Activated CD8-positive, alpha-beta memory T cell treated with anti-CD3 and anti-CD28 coated beads, Interleukin-2, amount 50 U/mL, for 1 hour (primary cell): ENCODE measurements around the gene LHFPL3.
A peak's percentile ranks its signal among the peaks of the same experiment; 100 is the strongest.

ENCODE experiments used
- DNase-seq: peaks from one replicate; pipeline ENCODE4 v3.0.0-alpha.2; 2020; ENCODE audit errors: extremely low read depth

LHFPL3 gene

DNA sequence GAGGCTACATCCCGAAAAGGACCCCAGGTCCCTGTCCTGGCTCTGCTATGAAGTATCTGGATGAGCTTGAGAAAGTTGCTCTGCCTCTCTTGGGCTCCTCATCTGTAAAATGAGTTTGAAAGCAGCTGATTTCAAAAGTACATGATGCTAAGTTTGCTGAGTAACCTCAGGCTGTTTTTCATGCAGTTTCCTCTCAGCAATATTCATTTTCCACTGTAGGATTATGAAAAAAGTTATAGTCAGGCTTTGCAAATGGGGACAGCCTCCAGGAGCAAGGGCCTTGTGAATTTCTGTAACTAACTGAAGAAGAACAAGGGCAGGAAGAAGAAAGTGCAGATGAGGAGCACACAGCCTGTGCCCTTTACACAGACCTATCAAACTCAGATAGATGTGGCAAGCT lies 518.3 kb downstream of the LHFPL3 start:
- DNase-seq, result no peak

DNA sequence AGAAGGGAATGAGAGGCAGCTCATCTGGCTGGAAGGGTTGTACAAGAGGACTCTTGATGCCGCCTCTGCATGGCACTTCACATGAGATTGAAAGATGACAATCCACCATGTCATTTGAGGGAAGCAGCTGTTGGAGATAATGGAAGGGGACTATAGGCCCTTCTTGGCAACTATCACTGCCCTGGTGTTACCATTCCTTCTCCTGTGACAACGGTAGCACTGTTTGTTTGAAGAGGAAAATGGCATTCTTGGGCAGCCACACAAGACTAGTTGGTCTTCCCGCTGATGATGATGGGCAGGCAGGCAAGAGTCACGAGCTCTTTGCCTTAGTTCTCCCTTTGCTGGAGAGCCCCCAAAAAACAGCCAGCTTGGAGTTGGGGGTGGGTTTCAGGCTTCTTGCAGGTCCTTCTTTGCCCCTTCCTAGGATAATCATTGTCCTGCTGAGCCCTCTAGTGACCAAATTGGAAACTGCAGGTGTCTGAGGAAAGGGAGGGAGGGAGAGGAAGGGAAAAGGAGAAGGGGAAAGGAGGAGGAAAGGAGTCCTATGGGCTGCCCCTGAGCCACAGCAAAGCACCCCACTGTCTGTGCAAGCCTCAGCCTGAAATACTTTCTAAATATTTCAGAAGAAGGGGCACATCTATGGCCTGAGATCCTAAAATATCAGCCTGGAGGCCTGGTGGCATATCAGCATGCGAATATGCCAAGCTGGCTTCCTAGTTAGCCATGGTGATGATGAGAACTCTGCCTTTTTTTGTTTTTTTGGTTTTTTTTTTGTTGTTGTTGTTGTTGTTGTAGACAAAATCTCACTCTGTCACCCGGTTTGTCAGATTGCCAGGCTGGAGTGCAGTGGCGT lies 520.0 kb downstream of the LHFPL3 start:
- no peak for DNase-seq

DNA sequence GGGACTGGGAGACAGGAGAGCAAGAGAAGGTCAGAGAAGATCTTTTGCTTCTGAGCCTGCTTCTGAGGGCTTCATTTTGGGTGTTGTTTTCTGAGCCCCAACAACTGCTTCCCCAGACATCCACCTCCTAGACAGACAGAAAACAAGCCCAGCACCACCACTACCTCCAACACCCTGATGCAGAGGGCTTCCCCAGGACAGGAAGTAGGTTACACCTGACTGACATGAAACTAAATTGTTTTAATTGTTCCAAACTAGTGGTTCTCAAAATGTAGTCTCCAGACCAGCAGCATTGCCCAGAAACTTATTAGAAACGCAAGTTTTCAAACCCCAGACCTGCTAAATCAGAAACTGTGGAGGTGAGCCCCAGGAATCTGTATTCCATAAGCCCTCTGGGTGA lies 522.0 kb downstream of the LHFPL3 start:
- no peak for DNase-seq

DNA sequence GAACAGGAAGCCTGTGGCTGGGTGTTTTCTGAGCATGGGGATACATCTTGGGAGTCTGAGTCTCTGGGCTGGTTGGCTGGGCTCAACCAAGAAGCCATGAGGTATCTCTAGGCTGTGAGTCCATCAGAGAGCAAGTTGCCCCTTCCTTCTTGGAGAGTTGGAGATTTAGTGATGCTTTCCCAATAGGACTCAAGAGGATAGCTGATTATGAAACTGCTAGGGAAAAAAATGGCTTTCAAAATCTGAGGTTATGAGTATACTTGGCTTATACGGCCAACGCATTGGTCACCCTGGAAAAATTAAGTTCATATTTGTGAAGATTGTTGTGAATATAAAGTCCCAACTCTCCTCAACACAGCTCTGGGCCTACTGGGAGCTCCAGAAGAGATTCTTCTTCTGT lies 522.9 kb downstream of the LHFPL3 start:
- no peak for DNase-seq

DNA sequence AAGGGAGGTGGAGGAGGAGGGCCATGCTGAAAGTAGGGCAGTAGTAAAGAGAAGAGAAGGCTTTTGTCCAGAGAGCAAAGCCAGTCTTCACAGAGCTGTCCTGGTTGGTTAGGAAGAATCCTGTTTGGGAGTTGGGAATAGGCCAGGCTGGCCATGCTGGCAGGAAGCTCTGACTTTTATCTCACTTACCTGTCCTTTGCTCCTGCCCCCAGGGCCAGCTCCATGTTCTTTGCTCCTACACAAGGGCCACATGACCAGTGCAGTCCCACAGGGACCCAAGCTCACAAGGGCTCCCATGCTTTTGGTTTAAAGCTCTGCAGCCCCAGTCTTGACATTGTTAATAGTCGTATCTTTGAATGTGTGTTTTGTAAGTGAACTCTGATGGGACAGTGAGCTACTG lies 524.0 kb downstream of the LHFPL3 start:
- no peak for DNase-seq

DNA sequence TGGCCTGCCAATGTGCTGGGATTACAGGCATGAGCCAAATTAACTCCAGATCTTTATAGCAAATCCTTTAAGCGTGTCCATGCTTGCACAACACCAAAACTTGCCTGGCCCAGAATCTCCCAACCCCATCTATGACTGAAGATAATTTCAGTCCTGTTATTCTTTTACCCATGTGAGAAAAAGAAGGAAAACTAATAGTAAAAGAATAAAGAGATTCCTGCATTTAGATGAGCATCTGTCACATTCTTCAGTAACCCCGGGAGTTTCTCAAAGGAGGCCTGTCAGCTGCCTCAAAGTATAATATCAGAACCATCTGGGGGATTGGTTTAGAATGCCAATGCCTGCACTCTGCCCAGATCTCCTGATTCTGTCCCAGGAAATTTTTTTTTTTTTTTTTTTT lies 527.5 kb downstream of the LHFPL3 start:
- DNase-seq, result no peak

DNA sequence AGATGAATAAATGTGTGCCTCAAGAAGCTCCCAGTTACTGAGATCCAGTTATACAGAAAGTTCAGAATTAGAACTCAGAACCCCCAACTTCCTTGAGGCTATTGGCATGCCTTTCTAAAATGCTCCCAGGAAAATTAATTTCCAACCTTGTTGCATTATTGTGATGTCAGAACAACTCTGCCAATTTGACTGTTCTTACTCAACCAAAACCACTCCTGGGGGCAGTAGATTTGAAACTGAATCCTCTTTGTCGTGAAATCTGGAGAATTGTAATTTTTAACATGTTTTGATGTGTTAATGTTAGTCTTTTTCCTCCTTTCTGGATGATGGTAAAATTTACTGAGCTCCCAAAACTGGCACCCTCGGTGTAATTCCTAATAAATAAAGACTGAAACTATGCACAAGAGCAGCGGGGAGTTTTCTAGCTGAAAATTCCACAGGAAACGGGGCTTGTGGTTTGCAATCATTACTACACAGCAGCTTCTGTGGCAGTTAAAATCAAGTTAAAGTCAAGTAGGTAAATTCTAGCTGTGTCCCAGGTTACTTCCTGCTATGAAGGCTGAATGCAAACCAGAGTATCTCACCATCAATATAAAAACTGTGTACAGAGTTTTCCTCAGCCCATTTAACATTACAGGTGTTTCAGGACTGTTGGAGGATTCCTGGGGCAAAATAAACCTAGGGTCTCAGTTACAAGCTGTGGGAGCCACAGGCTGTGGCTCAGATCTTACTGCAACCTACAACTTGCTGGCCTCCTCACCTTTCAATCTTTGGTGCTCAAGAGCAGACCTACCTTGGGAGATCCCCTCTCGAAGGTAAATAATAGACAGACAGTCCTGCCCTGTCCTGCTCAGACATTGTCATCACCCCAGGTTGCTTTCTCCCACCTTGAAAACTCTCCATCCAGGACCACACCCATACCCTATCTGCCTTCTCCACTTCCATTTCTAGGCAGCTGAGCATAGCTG lies 529.3 kb downstream of the LHFPL3 start:
- no peak for DNase-seq

DNA sequence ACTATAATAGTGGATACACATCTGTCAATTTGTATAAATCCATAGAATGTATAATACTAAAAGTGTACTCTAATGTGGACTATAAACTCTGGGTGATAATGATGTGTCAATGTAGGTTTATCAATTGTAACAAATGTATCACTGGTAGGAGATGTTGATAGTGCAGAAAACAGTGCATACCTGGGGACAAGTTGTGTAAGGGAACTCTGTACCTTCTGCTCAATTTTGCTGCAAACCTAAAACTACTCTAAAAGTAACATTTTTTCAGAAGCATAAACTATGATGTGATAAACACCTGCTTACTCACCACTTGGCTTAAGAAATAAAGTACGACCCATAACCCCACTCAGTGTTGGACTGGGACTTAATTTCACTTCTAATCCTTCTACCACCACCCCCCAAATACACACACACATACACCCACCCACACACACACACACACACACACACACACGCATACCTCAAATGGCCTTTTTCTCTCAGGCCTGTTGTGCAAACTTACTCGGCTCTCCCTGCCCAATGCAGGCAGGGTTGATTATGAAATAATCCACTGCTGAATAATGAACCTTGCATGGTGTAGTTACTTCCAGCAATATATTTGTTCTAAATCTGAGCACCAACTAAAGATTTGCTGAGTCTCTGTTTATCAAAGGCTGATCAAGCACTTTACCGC lies 531.5 kb downstream of the LHFPL3 start:
- DNase-seq, result no peak

DNA sequence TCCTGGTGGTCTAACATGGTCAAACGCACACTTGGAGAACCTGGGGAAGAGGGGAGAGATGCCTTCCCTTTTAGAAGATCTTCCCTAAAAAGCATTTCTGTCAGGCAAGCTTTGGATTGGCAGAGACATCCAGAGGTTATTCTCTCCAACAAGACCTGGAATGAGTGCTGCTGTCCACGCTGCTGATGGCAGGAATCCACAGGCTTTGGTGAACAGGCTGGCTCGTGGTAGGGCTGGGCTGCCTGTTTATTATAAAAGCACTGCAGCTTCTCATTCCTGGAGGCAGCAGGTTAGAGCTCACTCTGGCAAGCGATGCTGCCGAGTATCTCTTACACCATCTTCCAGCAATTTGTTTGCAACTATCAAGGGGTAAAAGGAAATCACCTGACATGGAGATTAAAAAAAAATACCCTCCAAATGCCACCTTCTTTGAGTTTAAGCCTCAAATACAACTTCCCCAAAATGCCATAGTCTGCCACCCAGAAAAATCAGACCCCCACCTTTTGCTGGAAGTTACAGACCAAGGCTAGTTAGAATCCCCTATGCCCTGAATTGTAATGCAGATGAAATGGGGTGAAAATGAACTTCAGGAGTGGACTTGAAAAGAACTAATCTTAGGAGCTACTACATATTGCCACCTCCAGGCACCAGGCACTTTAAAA lies 533.5 kb downstream of the LHFPL3 start:
- no peak for DNase-seq

DNA sequence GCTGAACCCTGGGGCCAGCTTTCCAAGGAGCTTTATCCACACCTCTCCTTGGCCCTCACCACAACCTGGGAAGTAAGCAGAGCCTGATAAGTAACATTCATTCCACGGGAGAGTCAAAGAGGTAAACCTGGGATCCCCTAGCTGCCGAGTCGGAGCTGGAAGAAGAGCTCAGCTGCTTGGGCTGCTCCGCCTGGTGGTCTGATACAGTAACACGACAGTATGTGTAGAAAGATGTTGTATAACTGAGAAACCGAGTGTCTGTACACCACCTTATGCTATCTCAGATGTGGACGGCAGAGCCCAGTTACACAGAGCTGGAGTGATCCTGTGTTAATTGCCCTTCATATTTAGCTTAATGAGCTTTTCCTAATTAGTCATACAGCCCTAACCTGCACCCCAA lies 534.3 kb downstream of the LHFPL3 start:
- DNase-seq, result no peak

DNA sequence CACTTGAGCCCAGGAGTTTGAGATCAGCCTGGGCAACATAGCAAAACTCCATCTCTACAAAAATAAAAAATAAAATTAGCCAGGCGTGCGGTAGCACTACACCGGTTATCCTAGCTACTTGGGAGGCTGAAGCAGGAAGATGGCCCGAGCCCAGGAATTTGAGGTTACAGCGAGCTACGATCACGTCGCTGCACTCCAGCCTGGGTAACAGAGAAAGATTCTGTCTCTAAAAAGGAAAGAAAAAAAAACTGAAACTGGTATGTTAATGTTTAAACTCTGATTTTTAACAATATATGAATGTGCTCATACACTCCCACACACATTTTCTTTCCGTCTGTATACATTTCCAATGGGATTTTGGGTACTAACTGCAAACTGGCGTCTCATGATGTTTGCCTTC lies 545.0 kb downstream of the LHFPL3 start:
- DNase-seq, result no peak

DNA sequence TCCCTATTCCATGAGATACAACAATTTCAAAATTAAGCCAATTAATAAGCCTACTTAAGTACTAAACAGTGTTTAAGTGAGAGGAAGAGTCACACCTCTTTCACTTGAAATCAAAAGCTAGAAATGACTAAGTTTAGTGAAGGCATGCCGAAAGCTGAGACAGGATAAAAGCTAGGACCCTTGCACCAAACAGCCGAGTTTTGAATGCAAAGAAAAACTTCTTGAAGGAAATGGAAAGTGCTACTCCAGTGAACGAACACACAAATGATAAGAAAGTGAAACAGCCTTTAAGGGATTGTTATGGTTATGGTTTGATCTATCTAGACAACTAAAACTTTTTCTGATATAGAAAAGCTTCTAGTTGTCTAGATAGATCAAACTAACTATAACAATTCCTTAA lies 550.2 kb downstream of the LHFPL3 start:
- no peak for DNase-seq

DNA sequence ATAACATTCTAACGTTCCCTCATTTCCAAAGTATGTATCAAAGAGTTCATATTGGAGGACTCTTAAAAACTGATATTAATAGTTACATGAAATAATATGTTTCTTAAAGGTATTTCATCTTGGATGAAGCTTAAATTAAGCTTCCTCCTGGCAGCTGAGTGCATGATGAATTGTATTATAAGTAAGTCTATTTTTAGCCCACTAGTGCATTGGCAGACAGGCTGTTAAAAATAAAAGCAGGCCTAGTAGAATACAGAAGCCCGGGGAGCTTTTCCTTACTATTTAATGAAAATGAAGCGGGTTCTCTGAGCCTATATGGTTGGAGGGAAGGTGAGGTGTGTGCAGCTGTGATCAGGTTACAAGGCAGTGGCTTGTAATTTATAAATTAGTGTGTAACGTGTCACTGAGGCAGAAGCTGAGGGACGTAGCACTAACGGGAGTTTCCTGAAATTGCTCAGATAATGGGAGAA lies 554.9 kb downstream of the LHFPL3 start:
- no peak for DNase-seq

DNA sequence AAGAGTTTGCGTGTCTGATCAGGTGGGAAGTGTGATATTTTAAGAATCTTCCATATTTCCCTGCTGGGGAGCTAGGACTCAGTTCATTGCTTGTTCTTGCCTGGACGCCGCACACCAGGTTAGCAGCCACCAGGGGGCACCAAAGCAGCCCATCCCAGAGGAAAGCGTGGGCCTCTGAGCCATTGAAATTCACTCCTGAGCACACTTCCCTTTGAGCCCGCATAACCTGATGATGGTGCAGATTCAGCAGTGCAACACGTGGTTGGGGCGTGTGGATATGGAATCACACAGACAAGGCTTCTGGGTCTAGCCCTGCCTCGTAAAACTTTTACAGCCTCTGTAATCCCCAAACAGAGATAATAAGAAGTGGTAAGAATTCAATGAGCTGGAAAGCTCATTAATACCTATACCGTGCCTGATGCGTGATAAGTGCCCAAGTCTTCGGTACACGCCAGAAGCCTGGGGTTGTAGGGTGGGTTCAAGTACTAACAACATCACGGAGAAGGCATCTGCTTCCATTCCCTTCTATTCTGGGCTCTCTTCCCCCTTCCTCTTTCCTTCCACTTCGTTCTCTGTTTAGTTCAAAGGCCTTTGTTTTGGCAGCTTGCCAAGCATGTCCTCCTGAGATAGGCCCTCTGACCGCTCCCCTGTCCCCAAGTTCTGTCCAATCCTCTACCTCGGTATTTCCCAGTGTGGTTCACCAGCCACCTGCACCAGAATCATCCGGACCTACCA lies 555.5 kb downstream of the LHFPL3 start:
- peak; percentile 40 for DNase-seq

DNA sequence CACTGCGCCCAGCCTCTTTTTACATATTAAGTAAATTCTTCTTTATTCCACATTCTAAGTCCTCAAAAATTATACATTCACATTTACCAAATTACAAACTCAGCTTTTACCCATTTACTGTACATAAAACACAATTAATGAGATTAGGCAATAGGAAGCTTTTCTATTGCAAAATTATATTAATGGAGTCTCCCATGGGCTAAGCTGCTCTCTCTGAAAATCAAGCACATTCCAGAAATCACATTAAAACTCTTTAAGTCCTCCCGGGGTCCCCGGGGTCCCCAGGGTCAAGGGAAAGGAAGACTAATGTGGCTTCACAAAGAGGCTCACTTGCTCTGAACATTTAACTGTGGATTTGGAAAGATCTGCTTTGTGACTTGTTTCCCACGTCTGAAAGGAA lies 558.2 kb downstream of the LHFPL3 start:
- DNase-seq, result no peak

DNA sequence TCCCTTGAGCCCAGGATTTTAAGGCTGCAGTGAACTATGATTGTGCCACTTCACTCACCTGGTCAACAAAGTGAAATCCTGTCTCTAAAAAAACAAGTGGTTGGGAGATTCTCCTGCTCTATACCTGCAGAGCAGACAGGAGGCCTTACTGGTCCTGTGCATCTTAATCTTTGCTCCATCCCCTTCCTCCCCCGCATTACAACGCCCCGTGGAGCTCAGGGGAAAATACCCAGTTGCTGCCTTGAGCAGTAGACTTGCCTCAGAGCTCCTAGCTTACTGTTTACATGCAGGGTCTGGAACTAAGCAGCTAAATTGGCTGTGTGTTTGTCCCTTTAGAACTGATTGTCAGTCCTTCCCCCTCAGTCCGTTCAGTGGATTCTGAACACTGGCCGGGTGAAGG lies 561.8 kb downstream of the LHFPL3 start:
- DNase-seq, result no peak

DNA sequence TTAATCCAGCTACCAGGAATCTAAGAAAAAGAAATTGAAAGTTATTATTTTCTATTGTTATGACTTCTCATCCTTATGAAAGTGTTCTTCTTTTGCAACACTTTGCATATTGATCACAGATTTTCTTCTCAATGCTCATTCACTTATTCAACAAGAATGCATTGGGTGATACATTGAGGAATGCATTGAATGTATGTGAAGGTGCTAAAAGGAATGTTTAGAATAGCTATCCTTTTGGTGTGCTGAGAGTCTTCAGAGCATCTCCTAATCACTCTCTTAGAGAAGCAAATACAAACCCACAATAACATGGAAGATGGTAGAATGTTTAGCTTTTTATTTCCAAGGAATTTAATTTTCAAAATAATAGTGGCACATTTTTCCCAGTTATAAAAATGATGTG lies 563.5 kb downstream of the LHFPL3 start:
- DNase-seq, result no peak

DNA sequence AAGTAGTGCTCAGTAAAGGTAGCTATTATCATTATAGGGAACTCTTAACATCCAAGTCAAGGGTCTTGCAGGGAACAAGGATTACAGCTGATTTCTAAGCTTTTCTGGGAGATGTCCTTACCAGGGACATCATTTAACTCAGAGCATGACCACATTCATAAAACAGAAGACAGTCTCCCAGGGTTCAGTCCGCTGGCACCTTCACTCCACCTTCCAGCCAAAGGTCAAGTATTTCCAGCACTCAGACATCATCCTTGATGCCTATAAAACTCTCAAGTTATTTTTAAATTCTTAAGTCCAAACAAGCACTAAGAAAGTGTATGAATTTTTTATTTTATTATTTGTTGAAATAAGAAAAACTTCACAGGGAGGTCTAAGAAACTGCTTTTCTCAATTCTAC lies 565.9 kb downstream of the LHFPL3 start:
- no peak for DNase-seq

DNA sequence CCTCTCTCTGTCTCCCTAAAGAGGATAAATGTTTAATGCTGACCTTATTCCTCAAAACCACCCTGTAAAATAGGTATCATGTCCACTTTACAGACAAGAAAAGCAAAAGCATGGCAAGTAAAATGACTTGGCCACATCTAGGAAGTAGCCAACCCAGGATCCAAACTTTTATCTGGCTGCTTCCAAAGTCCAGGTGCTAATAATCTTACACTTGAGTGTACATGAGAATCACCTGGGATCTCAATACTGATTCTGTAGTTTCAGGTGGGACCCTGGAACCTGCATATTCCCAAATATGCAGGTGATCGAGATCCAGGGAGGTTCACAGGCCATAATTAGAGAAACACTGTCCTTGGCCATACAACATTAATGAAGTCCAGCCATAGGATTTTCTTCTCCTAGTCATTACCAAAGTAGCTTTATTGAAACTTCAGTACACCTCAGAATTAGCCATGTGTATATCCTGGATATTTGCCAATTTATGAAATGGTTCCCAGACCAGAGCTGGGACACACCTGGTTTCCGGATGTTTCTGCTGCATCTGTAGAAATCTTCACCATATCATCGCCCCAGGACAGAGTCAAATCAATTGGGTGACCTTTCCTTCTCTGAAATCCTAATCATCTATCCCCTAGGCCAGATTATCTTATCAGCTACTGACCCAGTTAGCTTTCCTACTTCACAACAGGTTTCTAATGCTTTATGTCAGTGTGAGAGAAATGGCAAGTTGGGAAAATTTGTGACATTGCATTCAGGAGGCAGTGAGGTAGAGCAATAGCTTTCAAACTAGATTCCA lies 566.5 kb downstream of the LHFPL3 start:
- no peak for DNase-seq
